Measurements from ENCODE around the gene ALOX15. TPM values are rescaled to one million over a fixed set of nuclear protein-coding genes. Genes with fewer than 3 reads are reported as not detected.
"Not testable (repeated sequence)": the region's sequence is repeated elsewhere in the genome, so short reads cannot be mapped to it uniquely, and the experiment has no call there.

Gene ALOX15
- total RNA-seq = not detected

GRCh38 chr17:4641297-4642195 is at the start of gene ALOX15:
ALOX15 (minus strand) TSS chr17:4641678; CDS start chr17:4641651, 27 bp downstream.
- no peak within 1 kb of the TSS for H3K4me3 Mint-ChIP-seq

GRCh38 chr17:4690745-4691144 is 49.3 kb upstream of the ALOX15 start:
- H3K36me3 Mint-ChIP-seq = peaks cover 28% of the 10 kb centered on the region
- H3K27ac Mint-ChIP-seq = no peak overlapping the region
- no peaks in the 10 kb centered on the region for H3K27me3 Mint-ChIP-seq
- H3K9me3 Mint-ChIP-seq = no peaks in the 10 kb centered on the region
- H3K4me3 Mint-ChIP-seq = no peak overlapping the region
- ATAC-seq (no peak), DNase-seq (ENCODE audit: low spot score) (no peak)
- H3K4me1 Mint-ChIP-seq (ENCODE audit: low read depth in 2 of 2) = peaks cover 24 to 32% of the 10 kb centered on the region in 2 donors

More at GRCh38 chr17:4641297-4642195, at the start of gene ALOX15:
- Mint-ChIP-seq H3K4me1 (ENCODE audit: low read depth in 2 of 2) (no peaks in the 10 kb centered on the region), H3K9me3 (no peaks in the 10 kb centered on the region), H3K27me3 (peaks cover 48 to 57% of the 10 kb centered on the region in 2 donors), H3K36me3 (no peaks in the 10 kb centered on the region), H3K27ac (no peak within 1 kb of the TSS)
- no peak for ATAC-seq
- DNase-seq (ENCODE audit: low spot score) = no peak

DNA sequence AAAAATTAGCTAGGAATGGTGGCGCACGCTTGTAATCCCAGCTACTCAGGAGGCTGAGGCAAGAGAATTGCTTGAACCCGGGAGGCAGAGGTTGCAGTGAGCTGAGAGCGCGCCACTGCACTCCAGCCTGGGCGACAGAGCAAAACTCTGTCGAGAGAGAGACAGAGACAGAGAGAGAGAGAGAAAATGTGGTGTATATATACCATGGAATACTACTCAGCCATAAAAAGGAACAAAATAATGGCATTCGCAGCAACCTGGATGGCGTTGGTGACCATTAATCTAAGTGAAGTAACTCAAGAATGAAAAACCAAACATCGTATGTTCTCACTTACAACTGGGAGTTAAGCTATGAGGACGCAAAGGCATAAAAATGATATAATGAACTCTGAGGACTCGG is 48.4 kb upstream of the ALOX15 start:
- not testable (repeated sequence) for H3K27me3 Mint-ChIP-seq; H3K4me3 Mint-ChIP-seq; DNase-seq (ENCODE audit: low spot score); ATAC-seq; H3K27ac Mint-ChIP-seq; H3K9me3 Mint-ChIP-seq
- Mint-ChIP-seq H3K36me3 (peaks cover 34% of the 10 kb centered on the region), H3K4me1 (ENCODE audit: low read depth in 2 of 2) (peaks cover 23 to 30% of the 10 kb centered on the region in 2 donors)

GRCh38 chr17:4683739-4684138 is 42.3 kb upstream of the ALOX15 start:
- DNase-seq (ENCODE audit: low spot score); H3K4me3 Mint-ChIP-seq; H3K9me3 Mint-ChIP-seq; H3K27ac Mint-ChIP-seq; H3K27me3 Mint-ChIP-seq; ATAC-seq: not testable (repeated sequence)
- H3K4me1 Mint-ChIP-seq (ENCODE audit: low read depth in 2 of 2) = peaks cover 17 to 21% of the 10 kb centered on the region in 2 donors
- peaks cover 40% of the 10 kb centered on the region for H3K36me3 Mint-ChIP-seq

DNA sequence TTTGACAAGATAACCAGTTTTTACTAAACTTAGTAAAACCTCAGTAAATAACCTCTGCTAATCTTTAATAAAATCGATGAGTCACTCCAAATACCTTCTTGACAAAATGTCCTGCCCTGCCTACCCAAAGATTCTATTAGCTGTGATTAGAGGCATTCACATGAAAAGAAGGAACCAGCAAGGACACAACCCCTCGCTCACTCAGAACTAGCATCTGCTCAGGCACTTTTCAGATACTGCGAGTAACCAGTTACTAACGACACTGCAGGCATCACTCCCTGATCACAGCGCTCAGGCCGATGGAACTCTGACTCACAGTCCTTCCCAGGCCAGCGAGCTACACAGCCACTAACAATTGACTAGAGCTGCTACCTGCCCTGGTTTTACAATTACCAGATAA is 38.2 kb upstream of the ALOX15 start:
- peaks cover 6 to 15% of the 10 kb centered on the region in 2 donors for H3K4me1 Mint-ChIP-seq (ENCODE audit: low read depth in 2 of 2)
- no peak overlapping the region for H3K4me3 Mint-ChIP-seq
- no peaks in the 10 kb centered on the region for H3K9me3 Mint-ChIP-seq
- no peak for DNase-seq (ENCODE audit: low spot score)
- peak overlapping the region; percentile 23 to 38 for H3K27ac Mint-ChIP-seq
- no peaks in the 10 kb centered on the region for H3K27me3 Mint-ChIP-seq
- peaks cover 25% of the 10 kb centered on the region for H3K36me3 Mint-ChIP-seq
- no peak for ATAC-seq

DNA sequence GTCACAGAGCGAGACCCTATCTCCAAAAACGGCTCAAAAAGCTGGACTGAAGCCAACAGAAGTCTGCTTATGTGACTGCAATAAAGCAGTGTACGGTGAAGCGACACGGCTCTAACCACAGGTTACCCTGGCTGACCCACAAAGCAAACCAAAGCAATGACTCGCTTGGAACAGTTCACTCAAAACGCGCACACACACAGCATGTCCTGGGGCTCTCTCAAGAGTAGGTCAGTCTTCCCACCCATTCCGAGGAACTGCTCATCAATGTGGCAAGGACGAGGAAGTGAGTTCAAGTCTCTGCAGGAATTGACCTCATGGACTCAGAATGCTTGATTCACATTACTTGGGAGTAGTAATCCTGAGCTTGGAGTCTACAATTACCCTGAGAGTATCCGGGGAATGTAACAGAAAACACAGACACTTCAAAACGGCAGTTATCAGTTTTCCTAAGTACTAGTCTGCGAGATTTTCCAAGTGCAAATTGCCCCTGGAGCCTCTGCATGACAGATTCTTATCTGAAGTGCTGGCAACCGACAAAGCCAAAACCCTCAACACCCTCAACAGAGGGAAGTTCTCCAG is 37.1 kb upstream of the ALOX15 start:
- H3K9me3 Mint-ChIP-seq = no peaks in the 10 kb centered on the region
- H3K27ac Mint-ChIP-seq = no peak overlapping the region
- H3K36me3 Mint-ChIP-seq = peaks cover 20% of the 10 kb centered on the region
- H3K4me3 Mint-ChIP-seq = no peak overlapping the region
- DNase-seq (ENCODE audit: low spot score) (no peak), ATAC-seq (peak in 1 of 2 donors; percentile 29)
- H3K4me1 Mint-ChIP-seq (ENCODE audit: low read depth in 2 of 2) = peaks cover 6 to 11% of the 10 kb centered on the region in 2 donors
- no peaks in the 10 kb centered on the region for H3K27me3 Mint-ChIP-seq

- Mint-ChIP-seq H3K27ac (no peak overlapping the region), H3K36me3 (peaks cover 21% of the 10 kb centered on the region), H3K4me1 (ENCODE audit: low read depth in 2 of 2) (peaks cover 6 to 11% of the 10 kb centered on the region in 2 donors), H3K27me3 (no peaks in the 10 kb centered on the region), H3K9me3 (no peaks in the 10 kb centered on the region), H3K4me3 (no peak overlapping the region)
- no peak for ATAC-seq
- DNase-seq (ENCODE audit: low spot score) = no peak
Measured at GRCh38 chr17:4676791-4677190, 35.3 kb upstream of the ALOX15 start.

DNA sequence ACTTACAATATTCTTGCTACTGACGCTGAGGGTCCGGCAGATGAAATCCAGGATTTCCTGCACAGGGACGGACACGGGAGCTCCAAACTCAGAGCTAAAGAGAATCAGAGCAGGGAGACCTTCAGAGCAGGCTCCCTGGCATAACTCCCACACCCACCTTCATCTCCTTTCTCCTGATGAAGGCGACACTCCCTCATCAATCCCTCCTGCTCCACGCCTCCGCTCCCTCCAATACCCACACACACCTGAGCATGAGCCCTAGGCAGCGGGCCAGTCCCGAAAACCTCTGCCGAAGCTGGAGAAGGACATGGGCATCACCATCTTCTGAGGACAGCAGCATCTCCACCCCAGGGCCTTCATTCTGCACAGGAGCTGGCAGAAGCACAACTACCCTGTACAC is 34.3 kb upstream of the ALOX15 start:
- no peaks in the 10 kb centered on the region for H3K27me3 Mint-ChIP-seq
- no peak for ATAC-seq
- H3K4me3 Mint-ChIP-seq = no peak overlapping the region
- H3K27ac Mint-ChIP-seq = no peak overlapping the region
- H3K4me1 Mint-ChIP-seq (ENCODE audit: low read depth in 2 of 2) = peaks cover 6 to 11% of the 10 kb centered on the region in 2 donors
- H3K9me3 Mint-ChIP-seq = no peaks in the 10 kb centered on the region
- H3K36me3 Mint-ChIP-seq = peaks cover 26% of the 10 kb centered on the region
- DNase-seq (ENCODE audit: low spot score) = no peak

DNA sequence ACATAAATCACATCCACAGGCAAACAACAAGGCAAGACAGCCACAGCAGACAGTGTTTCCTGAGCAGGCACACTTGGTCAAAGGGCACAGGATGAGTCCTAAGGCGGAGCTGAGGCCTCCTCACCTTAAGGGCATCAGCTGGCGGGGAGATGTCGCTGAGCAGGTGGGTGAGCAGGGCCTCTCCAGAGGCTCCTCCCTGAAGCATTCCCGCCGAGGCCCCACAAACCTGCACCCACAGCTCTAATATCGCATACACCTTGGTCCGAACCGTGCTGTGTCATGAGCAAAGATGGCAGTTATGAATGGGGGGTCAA is 33.2 kb upstream of the ALOX15 start:
- Mint-ChIP-seq H3K9me3 (no peaks in the 10 kb centered on the region), H3K27ac (no peak overlapping the region), H3K27me3 (no peaks in the 10 kb centered on the region), H3K4me3 (no peak overlapping the region), H3K4me1 (ENCODE audit: low read depth in 2 of 2) (peaks cover 2 to 8% of the 10 kb centered on the region in 2 donors), H3K36me3 (peaks cover 24% of the 10 kb centered on the region)
- DNase-seq (ENCODE audit: low spot score) (no peak), ATAC-seq (no peak)

GRCh38 chr17:4673986-4674684 is 32.7 kb upstream of the ALOX15 start:
- Mint-ChIP-seq H3K4me3 (no peak overlapping the region), H3K27me3 (no peaks in the 10 kb centered on the region), H3K4me1 (ENCODE audit: low read depth in 2 of 2) (peaks cover 0 to 4% of the 10 kb centered on the region in 2 donors), H3K36me3 (peaks cover 19% of the 10 kb centered on the region), H3K9me3 (no peaks in the 10 kb centered on the region), H3K27ac (no peak overlapping the region)
- DNase-seq (ENCODE audit: low spot score) (no peak), ATAC-seq (no peak)

DNA sequence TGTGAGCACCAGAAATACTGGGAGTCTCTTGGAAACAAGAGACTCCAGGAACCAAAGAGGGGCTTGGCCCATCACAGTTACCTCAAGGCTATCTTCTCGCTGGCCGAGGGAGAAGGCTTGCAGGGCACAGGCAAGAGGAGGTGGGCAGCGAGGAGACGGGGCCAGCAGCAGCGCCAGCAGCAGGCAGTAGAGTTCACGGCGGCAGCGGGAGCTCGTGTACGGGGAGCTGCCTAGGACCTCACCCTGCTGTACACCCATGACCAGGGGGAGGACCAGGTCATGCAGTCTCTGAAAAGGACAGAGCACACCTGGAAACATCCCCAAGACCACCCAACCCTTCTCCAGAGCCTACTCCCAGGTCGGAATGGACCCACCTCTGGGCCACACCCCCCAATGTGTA is 31.7 kb upstream of the ALOX15 start:
- no peak for DNase-seq (ENCODE audit: low spot score)
- Mint-ChIP-seq H3K9me3 (no peaks in the 10 kb centered on the region), H3K36me3 (peaks cover 19% of the 10 kb centered on the region), H3K27ac (no peak overlapping the region), H3K27me3 (no peaks in the 10 kb centered on the region), H3K4me3 (no peak overlapping the region), H3K4me1 (ENCODE audit: low read depth in 2 of 2) (no peaks in the 10 kb centered on the region)
- ATAC-seq = no peak

DNA sequence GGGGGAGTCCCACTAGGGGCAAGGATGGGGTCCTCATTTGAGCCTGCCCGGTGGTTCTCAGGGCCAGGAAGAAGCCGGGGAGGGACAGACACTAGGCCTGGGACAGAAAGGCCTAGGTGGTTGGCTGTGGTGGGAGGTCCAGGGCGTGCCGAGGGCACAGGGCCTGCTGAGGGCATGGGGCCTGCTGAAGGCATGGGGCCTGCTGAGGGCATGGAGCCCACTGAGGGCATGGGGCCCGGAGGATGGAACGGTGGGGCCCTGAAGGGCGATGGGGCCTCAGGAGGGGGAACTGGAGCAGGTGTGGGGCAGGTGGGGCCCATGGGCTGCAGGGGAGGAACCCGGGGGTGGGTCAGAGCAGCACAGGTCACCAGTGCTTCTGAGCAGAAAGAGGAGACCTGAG is 31.3 kb upstream of the ALOX15 start:
- ATAC-seq (peak in 1 of 2 donors; percentile 14), DNase-seq (ENCODE audit: low spot score) (no peak)
- Mint-ChIP-seq H3K4me1 (ENCODE audit: low read depth in 2 of 2) (no peaks in the 10 kb centered on the region), H3K36me3 (peaks cover 19% of the 10 kb centered on the region), H3K4me3 (no peak overlapping the region), H3K27ac (no peak overlapping the region), H3K27me3 (no peaks in the 10 kb centered on the region), H3K9me3 (no peaks in the 10 kb centered on the region)

DNA sequence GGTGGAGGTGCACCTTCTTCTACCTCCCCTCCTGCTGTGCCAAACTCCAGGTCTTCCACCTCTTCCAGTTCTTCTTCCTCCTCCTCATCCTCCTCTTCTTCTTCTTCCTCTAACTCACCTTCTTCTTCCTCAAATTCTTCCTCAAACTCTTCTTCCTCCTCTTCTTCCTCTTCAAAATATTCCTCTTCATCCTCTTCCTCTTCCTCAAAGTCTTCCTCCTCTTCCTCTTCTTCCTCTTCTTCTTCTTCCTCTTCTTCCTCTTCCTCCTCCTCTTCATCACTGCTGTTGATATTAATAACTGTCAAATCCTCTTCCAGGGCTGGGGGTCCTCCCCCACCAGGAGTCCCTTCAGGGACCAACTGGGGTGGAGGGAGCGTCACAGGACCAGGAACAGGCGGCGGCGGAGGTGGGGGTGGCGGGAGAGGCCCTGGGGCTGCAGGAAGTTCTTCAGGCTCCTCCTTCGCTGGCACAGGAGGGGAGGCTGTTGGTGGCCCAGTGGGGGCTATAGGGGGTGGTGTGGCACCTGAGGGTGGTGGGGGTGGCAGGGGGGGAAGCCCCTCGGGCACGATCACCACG is 30.7 kb upstream of the ALOX15 start:
- no peak overlapping the region for H3K27ac Mint-ChIP-seq
- H3K27me3 Mint-ChIP-seq = no peaks in the 10 kb centered on the region
- no peak overlapping the region for H3K4me3 Mint-ChIP-seq
- H3K36me3 Mint-ChIP-seq = peaks cover 19% of the 10 kb centered on the region
- DNase-seq (ENCODE audit: low spot score) = no peak
- H3K4me1 Mint-ChIP-seq (ENCODE audit: low read depth in 2 of 2) = no peaks in the 10 kb centered on the region
- no peak for ATAC-seq
- H3K9me3 Mint-ChIP-seq = no peaks in the 10 kb centered on the region

- no peak for DNase-seq (ENCODE audit: low spot score)
Measured at GRCh38 chr17:4667166-4667565, 25.7 kb upstream of the ALOX15 start.

More at GRCh38 chr17:4667166-4667565, 25.7 kb upstream of the ALOX15 start:
- Mint-ChIP-seq H3K36me3 (peaks cover 10% of the 10 kb centered on the region), H3K27me3 (peaks cover 3 to 8% of the 10 kb centered on the region in 2 donors), H3K9me3 (no peaks in the 10 kb centered on the region), H3K4me1 (ENCODE audit: low read depth in 2 of 2) (no peaks in the 10 kb centered on the region), H3K4me3 (no peak overlapping the region), H3K27ac (no peak overlapping the region)
- ATAC-seq = no peak

All from natural killer cell treated with Interleukin-12 subunit alpha and Interleukin-12 subunit beta and Interleukin-15 and Interleukin-18, amount 100 ng/mL, for 72 hours (primary cell).